Chondrocyte (in vitro differentiated cells): ENCODE measurements around the gene CEMP1. TPM values are rescaled to one million over a fixed set of nuclear protein-coding genes. Genes with fewer than 3 reads are reported as not detected.
"Not testable (repeated sequence)": the region's sequence is repeated elsewhere in the genome, so short reads cannot be mapped to it uniquely, and the experiment has no call there.

Experiments used
- DNase-seq: peaks from one replicate; pipeline ENCODE4 v3.0.0; 2021; ENCODE audit warnings: mixed read lengths, low spot score
- H3K27ac Mint-ChIP-seq: one replicate; pipeline ENCODE4 v1.8.0; 2021; ENCODE audit warnings: mild to moderate bottlenecking, moderate library complexity, mixed read lengths; ENCODE audit not compliant: unreplicated experiment
- H3K27me3 Mint-ChIP-seq: 2 replicates; pipeline ENCODE4 v1.8.0; 2021; ENCODE audit warnings: low read depth, mixed read lengths
- H3K36me3 Mint-ChIP-seq: 2 replicates; pipeline ENCODE4 v1.8.0; 2021; ENCODE audit warnings: low read depth, mixed read lengths
- H3K4me1 Mint-ChIP-seq: 2 replicates; pipeline ENCODE4 v1.8.0; 2021; ENCODE audit warnings: low read depth, mild to moderate bottlenecking, mixed read lengths
- H3K4me3 Mint-ChIP-seq: one replicate; pipeline ENCODE4 v1.8.0; 2021; ENCODE audit warnings: mild to moderate bottlenecking, moderate library complexity, mixed read lengths; ENCODE audit not compliant: unreplicated experiment
- H3K9me3 Mint-ChIP-seq: 2 replicates; pipeline ENCODE4 v1.8.0; 2021; ENCODE audit warnings: low read depth, mixed read lengths
- CTCF ChIP-seq: fragments of 200-600 bp; sonication (generic); IDR thresholded peaks from 2 replicates; pipeline ENCODE4 v1.5.0; 2021; ENCODE audit warnings: antibody characterized with exemption, mild to moderate bottlenecking, moderate library complexity
- long read RNA-seq: library from polyadenylated mRNA; stranded (forward); transcript quantifications from one replicate; pipeline ENCODE4 v2.0.0, GENCODE V29; 2021
- total RNA-seq: library from RNA; stranded (reverse); gene quantifications from 3 replicates; pipeline ENCODE4 v1.2.1, GENCODE V29; 2021

Gene CEMP1
- total RNA-seq, result not detected in 3 replicates
- long read RNA-seq, result 0 reads

GRCh38 chr16:2531371-2531695 is at the start of gene CEMP1:
Gene CEMP1 (minus strand): TSS chr16:2531408. CDS start chr16:2531073, 335 bp downstream.
- H3K36me3 Mint-ChIP-seq, result no peaks in the 10 kb centered on the region
- no peaks in the 10 kb centered on the region for H3K9me3 Mint-ChIP-seq
- no peaks in the 10 kb centered on the region for H3K27me3 Mint-ChIP-seq
- no peak for DNase-seq
- peaks cover 19% of the 10 kb centered on the region for H3K4me1 Mint-ChIP-seq
- H3K27ac Mint-ChIP-seq, result peak within 1 kb of the TSS; percentile 97
- peak within 1 kb of the TSS; percentile 91 for H3K4me3 Mint-ChIP-seq
- TF ChIP-seq CTCF, result no peak

GRCh38 chr16:2580818-2581217 is 49.6 kb upstream of the CEMP1 start:
- DNase-seq, H3K27ac Mint-ChIP-seq, H3K4me3 Mint-ChIP-seq, H3K27me3 Mint-ChIP-seq, H3K4me1 Mint-ChIP-seq, H3K36me3 Mint-ChIP-seq, H3K9me3 Mint-ChIP-seq: not testable (repeated sequence)

- H3K27me3 Mint-ChIP-seq, H3K9me3 Mint-ChIP-seq, H3K36me3 Mint-ChIP-seq, H3K4me1 Mint-ChIP-seq, DNase-seq, H3K4me3 Mint-ChIP-seq: not testable (repeated sequence)
- peak; percentile 58 for TF ChIP-seq CTCF
- H3K27ac Mint-ChIP-seq, result peak overlapping the region; percentile 61
These were observed 48.9 kb upstream of the CEMP1 start for GRCh38 chr16:2580143-2580542.

GRCh38 chr16:2578905-2579304 is 47.7 kb upstream of the CEMP1 start:
- DNase-seq, H3K27ac Mint-ChIP-seq, H3K9me3 Mint-ChIP-seq, H3K27me3 Mint-ChIP-seq, H3K36me3 Mint-ChIP-seq, H3K4me1 Mint-ChIP-seq, H3K4me3 Mint-ChIP-seq: not testable (repeated sequence)

GRCh38 chr16:2577044-2577443 is 45.8 kb upstream of the CEMP1 start:
- H3K9me3 Mint-ChIP-seq, DNase-seq, H3K36me3 Mint-ChIP-seq, H3K4me3 Mint-ChIP-seq, H3K27ac Mint-ChIP-seq, H3K27me3 Mint-ChIP-seq, H3K4me1 Mint-ChIP-seq: not testable (repeated sequence)

- H3K9me3 Mint-ChIP-seq, H3K4me1 Mint-ChIP-seq, H3K4me3 Mint-ChIP-seq, H3K27me3 Mint-ChIP-seq, DNase-seq, H3K27ac Mint-ChIP-seq, H3K36me3 Mint-ChIP-seq: not testable (repeated sequence)
These were observed 44.6 kb upstream of the CEMP1 start for GRCh38 chr16:2575839-2576238.

- H3K9me3 Mint-ChIP-seq, DNase-seq, H3K27me3 Mint-ChIP-seq, H3K4me3 Mint-ChIP-seq, H3K36me3 Mint-ChIP-seq, H3K27ac Mint-ChIP-seq, H3K4me1 Mint-ChIP-seq: not testable (repeated sequence)
These were observed 41.5 kb upstream of the CEMP1 start for GRCh38 chr16:2572704-2573103.

GRCh38 chr16:2568573-2568972 is 37.4 kb upstream of the CEMP1 start:
- H3K4me3 Mint-ChIP-seq, H3K9me3 Mint-ChIP-seq, H3K4me1 Mint-ChIP-seq, H3K27ac Mint-ChIP-seq, DNase-seq, H3K27me3 Mint-ChIP-seq, H3K36me3 Mint-ChIP-seq: not testable (repeated sequence)

- not testable (repeated sequence) for H3K4me3 Mint-ChIP-seq, DNase-seq, H3K4me1 Mint-ChIP-seq, H3K27me3 Mint-ChIP-seq, H3K9me3 Mint-ChIP-seq, H3K27ac Mint-ChIP-seq, H3K36me3 Mint-ChIP-seq
These were observed 36.3 kb upstream of the CEMP1 start for GRCh38 chr16:2567506-2567905.
